Activated gamma-delta T cell (primary cell): ENCODE measurements around the gene KCTD5.
A peak's percentile ranks its signal among the peaks of the same experiment; 100 is the strongest.
"Not testable (repeated sequence)": the region's sequence is repeated elsewhere in the genome, so short reads cannot be mapped to it uniquely, and the experiment has no call there.

ENCODE experiments used
- DNase-seq: peaks from one replicate; lab custom pipeline; 2025; lab: John Stamatoyannopoulos, UW

The KCTD5 gene

GRCh38 chr16:2671741-2672140 is 10.6 kb upstream of the KCTD5 start:
- no peak for DNase-seq

- DNase-seq: peak; percentile 96
Measured at GRCh38 chr16:2673066-2673999, 9.0 kb upstream of the KCTD5 start.

- DNase-seq: no peak
Measured at GRCh38 chr16:2675021-2675420, 7.3 kb upstream of the KCTD5 start.

GRCh38 chr16:2675714-2676113 is 6.6 kb upstream of the KCTD5 start:
- no peak for DNase-seq

GRCh38 chr16:2676937-2677336 is 5.4 kb upstream of the KCTD5 start:
- DNase-seq: not testable (repeated sequence)

- DNase-seq: not testable (repeated sequence)
Measured at GRCh38 chr16:2678206-2678965, 3.9 kb upstream of the KCTD5 start.

GRCh38 chr16:2679902-2680301 is 2.4 kb upstream of the KCTD5 start:
- not testable (repeated sequence) for DNase-seq

GRCh38 chr16:2680360-2680759 is 2.0 kb upstream of the KCTD5 start:
- DNase-seq: not testable (repeated sequence)

GRCh38 chr16:2683041-2683440 is 718 bp downstream of the KCTD5 start:
- DNase-seq: not testable (repeated sequence)

GRCh38 chr16:2686075-2686474 is 3.8 kb downstream of the KCTD5 start:
- not testable (repeated sequence) for DNase-seq

GRCh38 chr16:2686912-2687507 is 4.7 kb downstream of the KCTD5 start:
- DNase-seq: no peak

GRCh38 chr16:2687531-2688308 is 5.4 kb downstream of the KCTD5 start:
- DNase-seq: no peak

GRCh38 chr16:2689422-2689821 is 7.1 kb downstream of the KCTD5 start:
- DNase-seq: not testable (repeated sequence)

- no peak for DNase-seq
Measured at GRCh38 chr16:2689968-2690801, 7.9 kb downstream of the KCTD5 start.

GRCh38 chr16:2690852-2691251 is 8.5 kb downstream of the KCTD5 start:
- DNase-seq: no peak

- no peak for DNase-seq
Measured at GRCh38 chr16:2691491-2692248, 9.3 kb downstream of the KCTD5 start.

GRCh38 chr16:2692251-2692947 is 10.1 kb downstream of the KCTD5 start:
- no peak for DNase-seq

GRCh38 chr16:2692948-2693651 is 10.8 kb downstream of the KCTD5 start:
- no peak for DNase-seq
